IMR-90 (cell line): ENCODE results near the gene SLC25A11. TPM values are rescaled to one million over a fixed set of nuclear protein-coding genes. Genes with fewer than 3 reads are reported as not detected.

Experiments used
- ATAC-seq: fragments of 200-7000 bp; cut with Tn5 transposase; 2 replicates; pipeline ENCODE4 v1.9.1; 2020; ENCODE audit warnings: low read depth, mild to moderate bottlenecking, moderate library complexity
- BruUV-seq: library from RNA; stranded (reverse); fragments of 400-500 nt; replicated peaks from 2 replicates; lab custom pipeline; 2021; lab: Mats Ljungman, UMichigan
- CTCF ChIA-PET: fragments of 300-600 bp; formaldehyde crosslinking; extraction: SDS; loops from one replicate; lab custom pipeline; 2021; ENCODE audit warnings: antibody characterized with exemption; lab: Yijun Ruan, JAX
- POLR2A ChIA-PET: fragments of 300-600 bp; sonication (Branson Sonifier 250); formaldehyde crosslinking; loops from one replicate; lab custom pipeline; 2022; ENCODE audit warnings: antibody characterized with exemption; ENCODE audit not compliant: unreplicated experiment; lab: Charles Lee
- DNase-seq: peaks from one replicate; pipeline ENCODE4 v3.0.0; 2013
- H2AFZ ChIP-seq: replicated peaks from 2 replicates; pipeline ENCODE3; 2013; ENCODE audit warnings: low read length, mild to moderate bottlenecking; ENCODE audit not compliant: poor library complexity
- H2AK5ac ChIP-seq: 2 replicates; pipeline ENCODE4 v1.6.1; 2013; ENCODE audit warnings: low read depth, low read length, inconsistent platforms
- H2AK9ac ChIP-seq: replicated peaks from 2 replicates; pipeline ENCODE3; 2013; ENCODE audit warnings: mild to moderate bottlenecking, low read depth, low read length, moderate library complexity; ENCODE audit not compliant: poor library complexity
- H2BK120ac ChIP-seq: 2 replicates; pipeline ENCODE4 v1.6.1; 2013; ENCODE audit warnings: low read depth, low read length, inconsistent platforms
- H2BK15ac ChIP-seq: 3 replicates; pipeline ENCODE4 v1.6.1; 2013; ENCODE audit warnings: low read depth, low read length, inconsistent platforms
- H2BK20ac ChIP-seq: 2 replicates; pipeline ENCODE4 v1.6.1; 2013; ENCODE audit warnings: low read depth, mild to moderate bottlenecking, inconsistent platforms, low read length, moderate library complexity
- H2BK5ac ChIP-seq: 2 replicates; pipeline ENCODE4 v1.6.1; 2013; ENCODE audit warnings: mild to moderate bottlenecking, low read depth, low read length, inconsistent platforms; ENCODE audit not compliant: poor library complexity, severe bottlenecking
- H3K14ac ChIP-seq: replicated peaks from 2 replicates; pipeline ENCODE4 v1.6.1; 2013; ENCODE audit warnings: low read depth, low read length, inconsistent platforms
- H3K18ac ChIP-seq: 2 replicates; pipeline ENCODE4 v1.6.1; 2013; ENCODE audit warnings: low read depth, low read length, control low read depth
- H3K23ac ChIP-seq: 2 replicates; pipeline ENCODE4 v1.6.1; 2013; ENCODE audit warnings: low read depth, low read length, inconsistent platforms
- H3K27ac ChIP-seq: 2 replicates; pipeline ENCODE4 v1.5.1; 2013; ENCODE audit warnings: mild to moderate bottlenecking, control low read depth, low read length; ENCODE audit not compliant: insufficient read depth
- H3K27me3 ChIP-seq: 2 replicates; pipeline ENCODE4 v1.6.1; 2013; ENCODE audit warnings: low read length; ENCODE audit not compliant: control insufficient read depth, insufficient read depth
- H3K36me3 ChIP-seq: 2 replicates; pipeline ENCODE4 v1.6.1; 2013; ENCODE audit warnings: low read length, mixed read lengths; ENCODE audit not compliant: control insufficient read depth, insufficient read depth
- H3K4ac ChIP-seq: 2 replicates; pipeline ENCODE4 v1.6.1; 2013; ENCODE audit warnings: low read depth, low read length, inconsistent platforms
- H3K4me1 ChIP-seq: 2 replicates; pipeline ENCODE4 v1.6.1; 2013; ENCODE audit warnings: low read length, mixed read lengths; ENCODE audit not compliant: control insufficient read depth, insufficient read depth
- H3K4me2 ChIP-seq: 2 replicates; pipeline ENCODE4 v1.6.1; 2013; ENCODE audit warnings: low read depth, mild to moderate bottlenecking, control low read depth, low read length, moderate library complexity
- H3K4me3 ChIP-seq: 2 replicates; pipeline ENCODE4 v1.5.1; 2013; ENCODE audit warnings: low read depth, mild to moderate bottlenecking, control low read depth, low read length, moderate library complexity; ENCODE audit not compliant: insufficient read depth
- H3K56ac ChIP-seq: 2 replicates; pipeline ENCODE4 v1.6.1; 2013; ENCODE audit warnings: low read length, inconsistent platforms; ENCODE audit not compliant: insufficient read depth; ENCODE audit errors: extremely low read depth
- H3K79me1 ChIP-seq, 2 experiments: 2 replicates each; pipeline ENCODE4 v1.6.1; 2013; ENCODE audit warnings: low read length in 2 of 2, inconsistent platforms in 1 of 2, low read depth in 1 of 2
- H3K9ac ChIP-seq: 2 replicates; pipeline ENCODE4 v1.6.1; 2013; ENCODE audit warnings: low read depth, low read length, control low read depth
- H3K9me1 ChIP-seq: 2 replicates; pipeline ENCODE4 v1.6.1; 2013; ENCODE audit warnings: low read length, inconsistent platforms; ENCODE audit not compliant: insufficient read depth
- H3K9me3 ChIP-seq: 2 replicates; pipeline ENCODE4 v1.6.1; 2013; ENCODE audit warnings: low read length; ENCODE audit not compliant: control insufficient read depth, insufficient read depth
- H4K20me1 ChIP-seq: 2 replicates; pipeline ENCODE4 v1.6.1; 2013; ENCODE audit warnings: low read length, inconsistent platforms; ENCODE audit not compliant: insufficient read depth
- H4K5ac ChIP-seq: 2 replicates; pipeline ENCODE4 v1.6.1; 2013; ENCODE audit warnings: mild to moderate bottlenecking, low read depth, low read length, control low read depth
- H4K8ac ChIP-seq, 2 experiments: 2 replicates each; pipeline ENCODE4 v1.6.1; 2013; ENCODE audit warnings: low read depth in 2 of 2, low read length in 2 of 2, control low read depth in 1 of 2, inconsistent platforms in 1 of 2
- H4K91ac ChIP-seq: 2 replicates; pipeline ENCODE4 v1.6.1; 2013; ENCODE audit warnings: low read depth, low read length, inconsistent platforms; ENCODE audit not compliant: insufficient read depth
- BHLHE40 ChIP-seq: fragments of 150-350 bp; IDR thresholded peaks from 2 replicates; pipeline ENCODE4 v1.6.1; 2016; ENCODE audit warnings: mild to moderate bottlenecking, low read depth, low read length
- FOS ChIP-seq: fragments of 150-350 bp; IDR thresholded peaks from 2 replicates; pipeline ENCODE4 v1.6.1; 2016; ENCODE audit warnings: low read depth, low read length
- MAFK ChIP-seq: IDR thresholded peaks from 2 replicates; pipeline ENCODE4 v1.6.1; 2012; ENCODE audit warnings: low read depth, low read length, improper control_type of control experiment
- MAZ ChIP-seq: IDR thresholded peaks from 2 replicates; pipeline ENCODE4 v1.6.1; 2012; ENCODE audit warnings: low read depth, mild to moderate bottlenecking, low read length, improper control_type of control experiment, moderate library complexity, borderline replicate concordance
- POLR2A ChIP-seq: IDR thresholded peaks from 2 replicates; pipeline ENCODE4 v1.6.1; 2012; ENCODE audit warnings: mild to moderate bottlenecking, low read depth, low read length
- RAD21 ChIP-seq: IDR thresholded peaks from 2 replicates; pipeline ENCODE4 v1.6.1; 2012; ENCODE audit warnings: low read length, improper control_type of control experiment
- SMC3 ChIP-seq: fragments of 150-350 bp; IDR thresholded peaks from 2 replicates; pipeline ENCODE4 v1.6.1; 2016; ENCODE audit warnings: low read depth, mild to moderate bottlenecking, antibody characterized with exemption, low read length, moderate library complexity
- WGBS, 2 experiments: methylation state at CpG; one replicate each; pipeline versions ENCODE4 v1.1.5 to v1.1.7; 2013; ENCODE audit warnings: missing lambda C conversion rate in 2 of 2; ENCODE audit not compliant: insufficient read length in 1 of 2; ENCODE audit errors: extremely low coverage in 2 of 2; 5-methylcytosine and 5-hydroxymethylcytosine counted together
- dilution Hi-C: fragments of 300-500 bp; cut with HindIII; formaldehyde crosslinking; loops from one replicate; pipeline ENCODE4 v1.14.3; 2018; ENCODE audit warnings: low sequenced_read_pairs; ENCODE audit not compliant: unreplicated experiment
- in situ Hi-C: fragments of 300-500 bp; cut with MboI; formaldehyde crosslinking; loops from 3 replicates; pipeline ENCODE4 v1.14.3; 2019; ENCODE audit warnings: low sequenced_read_pairs, inconsistent platforms, mixed read lengths
- intact Hi-C: fragments of 100-400 bp; cut with micrococcal nuclease; formaldehyde crosslinking; loops from 2 replicates; pipeline ENCODE4 v1.10.0; 2022
- polyA plus RNA-seq, 3 experiments: library from polyadenylated mRNA; depleted of rRNA; stranded (reverse); fragments of >200 nt; gene quantifications; 2 replicates each; pipeline ENCODE4 v1.2.3, GENCODE V29; 2012; ENCODE audit warnings: low replicate concordance in 1 of 3
- total RNA-seq: library from RNA; depleted of rRNA; stranded (reverse); fragments of >200 nt; gene quantifications from 2 replicates; pipeline ENCODE4 v1.2.3, GENCODE V29; 2012

SLC25A11 gene
- total and polyA plus RNA-seq, 2 of the 4 experiments (the other 2 are of a cell fraction), result 35.0 to 62.2 TPM

GRCh38 chr17:4959261-4959965, 19.6 kb upstream of the SLC25A11 start:
- Histone ChIP-seq H2AK9ac (no peak overlapping the region), H3K9me3 (no peaks in the 10 kb centered on the region), H3K18ac (no peak overlapping the region), H2BK20ac (no peak overlapping the region), H3K9me1 (0 out of 2 replicates have a peak, but pooled peaks cover 6% of the 10 kb centered on the region), H4K20me1 (no peaks in the 10 kb centered on the region), H4K5ac (no peak overlapping the region), H3K56ac (no peak overlapping the region), H3K36me3 (peaks cover 20% of the 10 kb centered on the region), H3K4me2 (no peak overlapping the region), H2AK5ac (no peak overlapping the region), H3K27ac (no peak overlapping the region), H3K4ac (no peak overlapping the region), H3K4me1 (no peaks in the 10 kb centered on the region), H2BK5ac (no peak overlapping the region), H2BK15ac (no peak overlapping the region), H3K9ac (no peak overlapping the region), H2BK120ac (no peak overlapping the region), H3K23ac (no peak overlapping the region), H4K8ac (no peak overlapping the region), H3K14ac (no peak overlapping the region), H3K79me1 (peaks cover 3 to 21% of the 10 kb centered on the region in 2 experiments; a peak in 3 of 4 replicates), H4K91ac (no peak overlapping the region), H2AFZ (no peak overlapping the region), H3K27me3 (no peaks in the 10 kb centered on the region), H3K4me3 (no peak overlapping the region)
- dilution Hi-C loops (no loop called here), in situ Hi-C loops (no loop called here), intact Hi-C loops (no loop called here)
- TSS peak; percentile 98 for BruUV-seq
- POLR2A ChIA-PET, result no interaction called here
- ATAC-seq (no peak), DNase-seq (no peak)
- TF ChIP-seq MAFK (no peak), RAD21 (no peak), POLR2A (no peak), FOS (no peak), MAZ (no peak), BHLHE40 (no peak), SMC3 (no peak)
- CTCF ChIA-PET, result no interaction called here
- WGBS, 2 experiments, result 81% methylated on average over 4 of the region's 18 CpGs; no CpG with 5 or more reads in 1 of the 2 experiments
